H9 (cell line): ENCODE results near the gene CLEC19A. TPM values are rescaled to one million over a fixed set of nuclear protein-coding genes. Genes with fewer than 3 reads are reported as not detected.

Experiments
- DNase-seq: peaks from one replicate; pipeline ENCODE4 v3.0.0-alpha.2; 2017
- H2AFZ ChIP-seq: one replicate; pipeline ENCODE4 v1.6.1; 2013; ENCODE audit warnings: mild to moderate bottlenecking, low read length, control low read depth, moderate library complexity
- H2AK5ac ChIP-seq: 2 replicates; pipeline ENCODE4 v1.6.1; 2013; ENCODE audit warnings: low read length, control low read depth, mixed read lengths; ENCODE audit not compliant: insufficient read length
- H2BK120ac ChIP-seq: one replicate; pipeline ENCODE4 v1.6.1; 2013; ENCODE audit warnings: low read depth, mild to moderate bottlenecking, low read length, control low read depth, inconsistent platforms; ENCODE audit not compliant: poor library complexity, severe bottlenecking
- H2BK12ac ChIP-seq: 2 replicates; pipeline ENCODE4 v1.6.1; 2013; ENCODE audit warnings: low read length, control low read depth, mixed read lengths, low read depth; ENCODE audit not compliant: insufficient read length
- H2BK15ac ChIP-seq: 2 replicates; pipeline ENCODE4 v1.6.1; 2013; ENCODE audit warnings: low read depth, low read length, control low read depth
- H2BK20ac ChIP-seq: one replicate; pipeline ENCODE4 v1.6.1; 2013; ENCODE audit warnings: low read depth, mild to moderate bottlenecking, low read length, control low read depth, inconsistent platforms; ENCODE audit not compliant: poor library complexity, severe bottlenecking
- H2BK5ac ChIP-seq: 2 replicates; pipeline ENCODE4 v1.6.1; 2013; ENCODE audit warnings: low read length, control low read depth, mixed read lengths; ENCODE audit not compliant: insufficient read length
- H3K14ac ChIP-seq: 2 replicates; pipeline ENCODE4 v1.6.1; 2013; ENCODE audit warnings: low read length, control low read depth; ENCODE audit not compliant: insufficient read depth
- H3K18ac ChIP-seq: 2 replicates; pipeline ENCODE4 v1.6.1; 2013; ENCODE audit warnings: low read depth, mild to moderate bottlenecking, mixed read lengths, low read length, control low read depth; ENCODE audit not compliant: insufficient read length
- H3K23ac ChIP-seq: 2 replicates; pipeline ENCODE4 v1.6.1; 2013; ENCODE audit warnings: low read length, control low read depth, mixed read lengths, low read depth; ENCODE audit not compliant: insufficient read length
- H3K23me2 ChIP-seq: 2 replicates; pipeline ENCODE4 v1.6.1; 2013; ENCODE audit warnings: low read depth, mild to moderate bottlenecking, mixed read lengths, low read length, control low read depth; ENCODE audit not compliant: insufficient read length, poor library complexity, severe bottlenecking
- H3K27ac ChIP-seq: 2 replicates; pipeline ENCODE4 v1.5.1; 2013; ENCODE audit warnings: low read length, control low read depth, mixed read lengths, low read depth; ENCODE audit not compliant: insufficient read length
- H3K27me3 ChIP-seq: 2 replicates; pipeline ENCODE4 v1.6.1; 2013; ENCODE audit warnings: low read length, control low read depth, inconsistent platforms; ENCODE audit not compliant: insufficient read depth
- H3K4ac ChIP-seq: 2 replicates; pipeline ENCODE4 v1.6.1; 2013; ENCODE audit warnings: low read depth, mild to moderate bottlenecking, control low read depth, inconsistent platforms, low read length, moderate library complexity
- H3K4me1 ChIP-seq: 2 replicates; pipeline ENCODE4 v1.6.1; 2013; ENCODE audit warnings: low read length, control low read depth, inconsistent platforms; ENCODE audit not compliant: insufficient read depth
- H3K4me2 ChIP-seq: 2 replicates; pipeline ENCODE4 v1.6.1; 2013; ENCODE audit warnings: low read length, control low read depth, mixed read lengths; ENCODE audit not compliant: insufficient read length, insufficient read depth
- H3K56ac ChIP-seq: 2 replicates; pipeline ENCODE4 v1.6.1; 2013; ENCODE audit warnings: low read depth, mild to moderate bottlenecking, mixed read lengths, low read length, control low read depth; ENCODE audit not compliant: insufficient read length
- H3K79me1 ChIP-seq: 2 replicates; pipeline ENCODE4 v1.6.1; 2013; ENCODE audit warnings: low read depth, mild to moderate bottlenecking, moderate library complexity, low read length, control low read depth, inconsistent platforms; ENCODE audit not compliant: insufficient read depth, poor library complexity, severe bottlenecking
- H3K79me2 ChIP-seq: 2 replicates; pipeline ENCODE4 v1.6.1; 2013; ENCODE audit warnings: low read length, control low read depth, inconsistent platforms; ENCODE audit not compliant: insufficient read depth
- H3K9ac ChIP-seq: 2 replicates; pipeline ENCODE4 v1.6.1; 2013; ENCODE audit warnings: low read length, control low read depth, mixed read lengths; ENCODE audit not compliant: insufficient read length; ENCODE audit errors: extremely low read depth
- H3K9me3 ChIP-seq: one replicate; pipeline ENCODE4 v1.6.1; 2013; ENCODE audit warnings: low read depth, low read length, inconsistent platforms; ENCODE audit not compliant: control insufficient read depth
- H3T11ph ChIP-seq: one replicate; pipeline ENCODE4 v1.6.1; 2013; ENCODE audit warnings: mild to moderate bottlenecking, low read length, control low read depth, inconsistent platforms
- H4K20me1 ChIP-seq: one replicate; pipeline ENCODE4 v1.6.1; 2013; ENCODE audit not compliant: control insufficient read depth, insufficient read length, insufficient read depth
- H4K5ac ChIP-seq: 2 replicates; pipeline ENCODE4 v1.6.1; 2013; ENCODE audit warnings: low read depth, mild to moderate bottlenecking, mixed read lengths, low read length, control low read depth; ENCODE audit not compliant: insufficient read length
- H4K8ac ChIP-seq: replicated peaks from 2 replicates; pipeline ENCODE4 v1.6.1; 2013; ENCODE audit warnings: low read length, control low read depth, mixed read lengths, low read depth; ENCODE audit not compliant: insufficient read length
- H4K91ac ChIP-seq: 2 replicates; pipeline ENCODE4 v1.6.1; 2013; ENCODE audit warnings: low read depth, mild to moderate bottlenecking, moderate library complexity, mixed read lengths, low read length, control low read depth; ENCODE audit not compliant: insufficient read length
- H3K27ac Mint-ChIP-seq, 3 experiments: 2 replicates in 2 of 3; 3 replicates in 1 of 3; pipeline ENCODE4 v1.8.0; 2020 to 2021; ENCODE audit warnings: mixed read lengths in 3 of 3, mild to moderate bottlenecking in 1 of 3, moderate library complexity in 1 of 3
- H3K27me3 Mint-ChIP-seq: 2 replicates; pipeline ENCODE4 v1.8.0; 2021; ENCODE audit warnings: low read depth, mild to moderate bottlenecking, moderate library complexity, mixed read lengths
- H3K36me3 Mint-ChIP-seq, 3 experiments: 2 replicates in 2 of 3; 3 replicates in 1 of 3; pipeline ENCODE4 v1.8.0; 2020 to 2021; ENCODE audit warnings: low read depth in 3 of 3, mixed read lengths in 3 of 3; ENCODE audit not compliant: insufficient read depth in 1 of 3
- H3K4me1 Mint-ChIP-seq, 2 experiments: 2 replicates each; pipeline ENCODE4 v1.8.0; 2020; ENCODE audit warnings: mixed read lengths in 2 of 2
- H3K4me3 Mint-ChIP-seq, 2 experiments: 2 replicates in 1 of 2; 3 replicates in 1 of 2; pipeline ENCODE4 v1.8.0; 2020 to 2021; ENCODE audit warnings: mild to moderate bottlenecking in 2 of 2, mixed read lengths in 2 of 2, moderate library complexity in 1 of 2
- H3K9me3 Mint-ChIP-seq, 2 experiments: 2 replicates in 1 of 2; 3 replicates in 1 of 2; pipeline ENCODE4 v1.8.0; 2020; ENCODE audit warnings: mild to moderate bottlenecking in 2 of 2, mixed read lengths in 2 of 2, moderate library complexity in 1 of 2
- CTCF ChIP-seq: fragments of 200-600 bp; sonication (generic); conservative IDR thresholded peaks from 3 replicates; pipeline ENCODE4 v1.8.0; 2021; ENCODE audit warnings: antibody characterized with exemption, mild to moderate bottlenecking
- WGBS: extraction: QIAGEN DNeasy Blood & Tissue Kit; methylation state at CpG from one replicate; pipeline ENCODE4 v1.1.7; 2013; ENCODE audit warnings: missing lambda C conversion rate, low lambda C conversion rate, mixed read lengths; ENCODE audit not compliant: insufficient read length; ENCODE audit errors: extremely low coverage; 5-methylcytosine and 5-hydroxymethylcytosine counted together
- total RNA-seq: library from RNA; stranded (reverse); gene quantifications from 2 replicates; pipeline ENCODE4 v1.2.1, GENCODE V29; 2021

The CLEC19A gene
- total RNA-seq, 1 experiment from 2014 or later, result not detected

GRCh38 chr16:19359556-19359955 is 74.0 kb downstream of the CLEC19A start:
- Histone ChIP-seq H4K20me1 (no peaks in the 10 kb centered on the region), H3K14ac (no peak overlapping the region), H3K4me1 (no peaks in the 10 kb centered on the region; the same call in 1 of the 2 replicates), H3K9me3 (no peaks in the 10 kb centered on the region), H3K23me2 (no peaks in the 10 kb centered on the region), H2BK20ac (no peak overlapping the region), H2AK5ac (no peak overlapping the region), H2BK12ac (no peak overlapping the region), H3K79me1 (no peaks in the 10 kb centered on the region), H3K4ac (no peak overlapping the region), H3K56ac (no peak overlapping the region), H3K27ac (no peak overlapping the region), H4K91ac (no peak overlapping the region), H2BK5ac (no peak overlapping the region), H3K23ac (no peak overlapping the region), H2BK15ac (no peak overlapping the region), H2BK120ac (no peak overlapping the region), H4K5ac (no peak overlapping the region), H3T11ph (no peak overlapping the region), H3K18ac (no peak overlapping the region), H3K79me2 (no peaks in the 10 kb centered on the region), H2AFZ (no peak overlapping the region), H3K4me2 (no peak overlapping the region), H4K8ac (no peak overlapping the region), H3K9ac (no peak overlapping the region), H3K27me3 (no peaks in the 10 kb centered on the region)
- DNase-seq, result no peak
- H3K4me3 Mint-ChIP-seq, result no peak overlapping the region
- no peaks in the 10 kb centered on the region for H3K9me3 Mint-ChIP-seq
- H3K27me3 Mint-ChIP-seq, result no peaks in the 10 kb centered on the region
- no peak for TF ChIP-seq CTCF
- WGBS, result no CpG with 5 or more reads among the region's 2 CpGs
- H3K27ac Mint-ChIP-seq, result no peak overlapping the region
- no peaks in the 10 kb centered on the region for H3K36me3 Mint-ChIP-seq
- H3K4me1 Mint-ChIP-seq, result no peaks in the 10 kb centered on the region

Other genes with a start within 250 kb of the CLEC19A start
- 26.7 and 29.6 TPM in 2 replicates for gene COQ7, start 218.1 kb upstream of the CLEC19A start, total RNA-seq
- gene ITPRIPL2, start 171.8 kb upstream of the CLEC19A start, total RNA-seq, result 8.8 and 9.1 TPM in 2 replicates
- gene SYT17, start 117.5 kb upstream of the CLEC19A start, total RNA-seq, result 2.6 and 3.0 TPM in 2 replicates
- gene TMC5, start 132.2 kb downstream of the CLEC19A start, total RNA-seq, result 1.2 and 2.3 TPM in 2 replicates
- gene GDE1, start 236.4 kb downstream of the CLEC19A start, total RNA-seq, result 47.7 and 48.6 TPM in 2 replicates
- 17.8 and 21.6 TPM in 2 replicates for gene CCP110, start 238.2 kb downstream of the CLEC19A start, total RNA-seq